HCT116 (cell line): ENCODE data around the gene SPA17. TPM values are rescaled to one million over a fixed set of nuclear protein-coding genes. Genes with fewer than 3 reads are reported as not detected.

Experiments used
- ATAC-seq: fragments of 200-7000 bp; cut with Tn5 transposase; 2 replicates; pipeline ENCODE4 v1.9.1; 2020; ENCODE audit warnings: mild to moderate bottlenecking, moderate library complexity
- BruUV-seq: library from RNA; stranded (reverse); fragments of 400-500 nt; replicated peaks from 2 replicates; lab custom pipeline; 2021; lab: Mats Ljungman, UMichigan
- CTCF ChIA-PET: fragments of 300-600 bp; sonication (Branson Sonifier 250); formaldehyde crosslinking; loops from one replicate; lab custom pipeline; 2021; ENCODE audit warnings: antibody characterized with exemption; lab: Charles Lee
- POLR2A ChIA-PET: fragments of 300-600, 350-600 bp; sonication (Branson Sonifier 250); formaldehyde crosslinking; loops from one replicate; lab custom pipeline; 2021; ENCODE audit warnings: antibody characterized with exemption; lab: Charles Lee
- RAD21 ChIA-PET, 2 experiments: fragments of 300-600 bp; sonication (Branson Sonifier 250); formaldehyde crosslinking; loops; one replicate each; lab custom pipeline; 2023; ENCODE audit warnings: low total read pairs in 2 of 2; ENCODE audit not compliant: uncharacterized antibody in 2 of 2, unreplicated experiment in 2 of 2, low non-redundant PET in 1 of 2; lab: Charles Lee
- DNase-seq: peaks from one replicate; pipeline ENCODE4 v3.0.0-alpha.2; 2010; ENCODE audit warnings: low read depth, low spot score
- H2AFZ ChIP-seq: fragments of 200-600 bp; shearing (Covaris generic), sonication (generic); 2 replicates; pipeline ENCODE4 v1.6.1; 2017; ENCODE audit warnings: low read depth, mixed run types, mixed read lengths, antibody characterized with exemption, low read length; ENCODE audit not compliant: poor library complexity, severe bottlenecking
- H3K27ac ChIP-seq: 2 replicates; pipeline ENCODE4 v1.5.1; 2012; ENCODE audit warnings: low read depth, low read length
- H3K27me3 ChIP-seq: fragments of 200-600 bp; sonication (generic); 2 replicates; pipeline ENCODE4 v1.6.1; 2016; ENCODE audit warnings: mixed run types, low read length, mixed read lengths; ENCODE audit not compliant: insufficient read depth
- H3K36me3 ChIP-seq, 2 experiments: fragments of 200-500 bp in 1 of 2; fragments of 200-600 bp in 1 of 2; sonication (Bioruptor generic) in 1 of 2; sonication (generic) in 1 of 2; 2 replicates each; pipeline versions ENCODE4 v1.5.1 to v1.6.1; 2014 to 2016; ENCODE audit warnings: low read length in 2 of 2, inconsistent platforms in 1 of 2, mixed read lengths in 1 of 2, mixed run types in 1 of 2; ENCODE audit not compliant: insufficient read depth in 2 of 2, control insufficient read depth in 1 of 2
- H3K4me1 ChIP-seq, 2 experiments: fragments of 200-600 bp in 1 of 2; sonication (generic) in 1 of 2; 2 replicates each; pipeline versions ENCODE4 v1.5.1 to v1.6.1; 2012 to 2017; ENCODE audit warnings: low read length in 2 of 2, inconsistent platforms in 1 of 2, mild to moderate bottlenecking in 1 of 2, mixed read lengths in 1 of 2, mixed run types in 1 of 2, moderate library complexity in 1 of 2; ENCODE audit not compliant: insufficient read depth in 2 of 2, control insufficient read depth in 1 of 2
- H3K4me2 ChIP-seq: fragments of 200-600 bp; sonication (generic); 2 replicates; pipeline ENCODE4 v1.6.1; 2017; ENCODE audit warnings: mixed run types, low read length, mixed read lengths
- H3K4me3 ChIP-seq, 2 experiments: fragments of 200-600 bp in 1 of 2; sonication (generic) in 1 of 2; replicated peaks in 1 of 2; 2 replicates each; pipeline ENCODE4 v1.5.1; 2011 to 2016; ENCODE audit warnings: low read length in 2 of 2, control low read depth in 1 of 2, low read depth in 1 of 2, mild to moderate bottlenecking in 1 of 2, mixed read lengths in 1 of 2, mixed run types in 1 of 2
- H3K79me2 ChIP-seq: fragments of 200-600 bp; sonication (generic); 2 replicates; pipeline ENCODE4 v1.6.1; 2017; ENCODE audit warnings: mild to moderate bottlenecking, mixed run types, low read length, moderate library complexity, mixed read lengths; ENCODE audit not compliant: insufficient read depth
- H3K9ac ChIP-seq: fragments of 200-600 bp; sonication (generic); 2 replicates; pipeline ENCODE4 v1.6.1; 2016; ENCODE audit warnings: low read length, mixed read lengths
- H3K9me2 ChIP-seq: fragments of 200-600 bp; sonication (generic), shearing (Covaris generic); 2 replicates; pipeline ENCODE4 v1.6.1; 2017; ENCODE audit warnings: mixed run types, mild to moderate bottlenecking, moderate library complexity; ENCODE audit not compliant: insufficient read depth
- H3K9me3 ChIP-seq, 2 experiments: fragments of 200-500 bp in 1 of 2; fragments of 200-600 bp in 1 of 2; sonication (Bioruptor generic) in 1 of 2; sonication (generic) in 1 of 2; 2 replicates each; pipeline ENCODE4 v1.6.1; 2014 to 2017; ENCODE audit warnings: low read length in 2 of 2, mixed read lengths in 2 of 2, inconsistent platforms in 1 of 2, low read depth in 1 of 2, mild to moderate bottlenecking in 1 of 2, mixed run types in 1 of 2, moderate library complexity in 1 of 2; ENCODE audit not compliant: control insufficient read depth in 1 of 2, insufficient read depth in 1 of 2
- H4K20me1 ChIP-seq: fragments of 200-600 bp; sonication (generic), shearing (Covaris generic); 2 replicates; pipeline ENCODE4 v1.6.1; 2017; ENCODE audit warnings: mixed run types, mild to moderate bottlenecking, moderate library complexity; ENCODE audit not compliant: insufficient read depth
- CEBPB ChIP-seq: IDR thresholded peaks from 2 replicates; pipeline ENCODE4 v1.6.1; 2012; ENCODE audit warnings: low read depth
- EGR1 ChIP-seq: IDR thresholded peaks from 2 replicates; pipeline ENCODE4 v1.6.1; 2012; ENCODE audit warnings: low read depth
- ELF1 ChIP-seq: IDR thresholded peaks from 2 replicates; pipeline ENCODE4 v1.6.1; 2012; ENCODE audit warnings: low read depth, borderline replicate concordance
- JUND ChIP-seq: IDR thresholded peaks from 2 replicates; pipeline ENCODE4 v1.6.1; 2012
- RAD21 ChIP-seq: IDR thresholded peaks from 2 replicates; pipeline ENCODE4 v1.6.1; 2012; ENCODE audit warnings: low read depth, mild to moderate bottlenecking
- YY1 ChIP-seq: IDR thresholded peaks from 2 replicates; pipeline ENCODE4 v1.6.1; 2011; ENCODE audit warnings: low read length, low read depth, moderate library complexity, mild to moderate bottlenecking; ENCODE audit not compliant: insufficient replicate concordance; ENCODE audit errors: extremely low read depth
- intact Hi-C: fragments of 100-400 bp; cut with micrococcal nuclease; formaldehyde crosslinking; loops from 2 replicates; pipeline ENCODE4 v1.10.0; 2022
- total RNA-seq: library from RNA; stranded (reverse); gene quantifications from one replicate; pipeline ENCODE4 v1.2.1, GENCODE V29; 2021; ENCODE audit not compliant: unreplicated experiment
- TF ChIP-seq, protein P1 (sequence below), 3 experiments: fragments of 200-600 bp in 1 of 3; sonication (generic) in 1 of 3; IDR thresholded peaks in 2 of 3; conservative IDR thresholded peaks in 1 of 3; 2 replicates each; pipeline ENCODE4 v1.5.1; 2012 to 2017; ENCODE audit warnings: low read depth in 2 of 3, low read length in 2 of 3, antibody characterized with exemption in 1 of 3, borderline replicate concordance in 1 of 3, control low read depth in 1 of 3, mild to moderate bottlenecking in 1 of 3, mixed read lengths in 1 of 3, mixed run types in 1 of 3, moderate library complexity in 1 of 3; ENCODE audit not compliant: insufficient read depth in 1 of 3
- TF ChIP-seq, protein P2 (sequence below): IDR thresholded peaks from 2 replicates; pipeline ENCODE4 v1.6.1; 2012

Gene SPA17
- total RNA-seq, 1 experiment from 2014 or later = 12.9 TPM

- Histone ChIP-seq H3K9me3 (peaks cover 0 to 9% of the 10 kb centered on the region in 2 experiments; a peak in 1 of 4 replicates), H3K9me2 (no peaks in the 10 kb centered on the region), H2AFZ (no peak overlapping the region), H3K27ac (no peak overlapping the region), H3K9ac (no peak overlapping the region), H3K27me3 (no peaks in the 10 kb centered on the region), H4K20me1 (no peaks in the 10 kb centered on the region), H3K4me3 (no peak overlapping the region), H3K4me2 (peak overlapping the region; percentile 66), H3K36me3 (peaks cover 0 to 3% of the 10 kb centered on the region in 2 experiments; a peak in 1 of 4 replicates), H3K4me1 (peaks cover 0 to 7% of the 10 kb centered on the region in 2 experiments; a peak in 2 of 4 replicates), H3K79me2 (no peaks in the 10 kb centered on the region)
- no TSS peak for BruUV-seq
- DNase-seq (no peak), ATAC-seq (no peak)
- CTCF ChIA-PET = interaction anchor here (0.7 to 1.6 kb wide), 6 partner anchors 11 to 669 kb away, joined by 3 to 6 read pairs (median 4); no protein-coding TSS in a partner anchor
- RAD21 ChIA-PET = interaction anchor here in 1 of 2 experiments (0.7 kb wide), 1 partner anchor 194 kb away, joined by 3 read pairs; no protein-coding TSS in a partner anchor
- POLR2A ChIA-PET = no interaction called here
- intact Hi-C loops = loop anchor here (1.0 to 2.0 kb wide), 2 partner anchors 193 to 223 kb away; no protein-coding TSS in a partner anchor
- no peak for TF ChIP-seq ELF1
- 0 out of 2 replicates have a peak, but pooled peaks have one; percentile 6 for TF ChIP-seq EGR1
These were observed 29.9 kb upstream of the SPA17 start for GRCh38 chr11:124643605-124644425.

GRCh38 chr11:124644426-124645280, 29.1 kb upstream of the SPA17 start:
- Histone ChIP-seq H3K9ac (0 out of 2 replicates have a peak overlapping the region, but pooled peaks have one; percentile 28), H4K20me1 (no peaks in the 10 kb centered on the region), H3K4me1 (peaks cover 0 to 7% of the 10 kb centered on the region in 2 experiments; a peak in 2 of 4 replicates), H3K4me3 (peak overlapping the region in 1 of 2 experiments; percentile 34; a peak in 2 of 4 replicates), H3K4me2 (peak overlapping the region; percentile 66), H2AFZ (peak overlapping the region; percentile 87), H3K36me3 (no peaks in the 10 kb centered on the region; a peak in 1 of 4 replicates), H3K27ac (no peak overlapping the region), H3K9me3 (peaks cover 0 to 9% of the 10 kb centered on the region in 2 experiments; a peak in 1 of 4 replicates), H3K27me3 (no peaks in the 10 kb centered on the region), H3K9me2 (no peaks in the 10 kb centered on the region), H3K79me2 (no peaks in the 10 kb centered on the region)
- BruUV-seq = no TSS peak
- ChIA-PET RAD21 (no interaction called here), POLR2A (no interaction called here), CTCF (interaction anchor here (0.7 to 1.5 kb wide), 8 partner anchors 10 to 670 kb away, joined by 3 to 6 read pairs (median 4); no protein-coding TSS in a partner anchor)
- DNase-seq = peak; percentile 50
- intact Hi-C loops = loop anchor here (1.0 to 2.0 kb wide), 2 partner anchors 193 to 222 kb away; no protein-coding TSS in a partner anchor
- peak; percentile 89 for TF ChIP-seq RAD21
- TF ChIP-seq EGR1 = no peak
- no peak for TF ChIP-seq JUND
- TF ChIP-seq CEBPB = no peak
- TF ChIP-seq, protein P1, sequence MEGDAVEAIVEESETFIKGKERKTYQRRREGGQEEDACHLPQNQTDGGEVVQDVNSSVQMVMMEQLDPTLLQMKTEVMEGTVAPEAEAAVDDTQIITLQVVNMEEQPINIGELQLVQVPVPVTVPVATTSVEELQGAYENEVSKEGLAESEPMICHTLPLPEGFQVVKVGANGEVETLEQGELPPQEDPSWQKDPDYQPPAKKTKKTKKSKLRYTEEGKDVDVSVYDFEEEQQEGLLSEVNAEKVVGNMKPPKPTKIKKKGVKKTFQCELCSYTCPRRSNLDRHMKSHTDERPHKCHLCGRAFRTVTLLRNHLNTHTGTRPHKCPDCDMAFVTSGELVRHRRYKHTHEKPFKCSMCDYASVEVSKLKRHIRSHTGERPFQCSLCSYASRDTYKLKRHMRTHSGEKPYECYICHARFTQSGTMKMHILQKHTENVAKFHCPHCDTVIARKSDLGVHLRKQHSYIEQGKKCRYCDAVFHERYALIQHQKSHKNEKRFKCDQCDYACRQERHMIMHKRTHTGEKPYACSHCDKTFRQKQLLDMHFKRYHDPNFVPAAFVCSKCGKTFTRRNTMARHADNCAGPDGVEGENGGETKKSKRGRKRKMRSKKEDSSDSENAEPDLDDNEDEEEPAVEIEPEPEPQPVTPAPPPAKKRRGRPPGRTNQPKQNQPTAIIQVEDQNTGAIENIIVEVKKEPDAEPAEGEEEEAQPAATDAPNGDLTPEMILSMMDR (IDR thresholded peaks at IDR 0.05 in 2 of 3, conservative IDR thresholded peaks at IDR 0.05 in 1 of 3; ENCODE audit: borderline replicate concordance in 1 of 3, insufficient read depth in 1 of 3, low read depth in 2 of 3, low read length in 2 of 3) = peak; percentile 65 to 97 (median 90)
- peak; percentile 18 for TF ChIP-seq YY1
- TF ChIP-seq, protein P2, sequence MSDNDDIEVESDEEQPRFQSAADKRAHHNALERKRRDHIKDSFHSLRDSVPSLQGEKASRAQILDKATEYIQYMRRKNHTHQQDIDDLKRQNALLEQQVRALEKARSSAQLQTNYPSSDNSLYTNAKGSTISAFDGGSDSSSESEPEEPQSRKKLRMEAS = peak; percentile 46; the same call in 1 of the 2 replicates
- ATAC-seq = peak; percentile 91
